Activated T-cell treated with anti-CD3 and anti-CD28 coated beads for 4 hours (primary cell): Measurements from ENCODE around the gene ANO2.

Experiments used
- DNase-seq: peaks from one replicate; pipeline ENCODE4 v3.0.0-alpha.2; 2020

The ANO2 gene

DNA sequence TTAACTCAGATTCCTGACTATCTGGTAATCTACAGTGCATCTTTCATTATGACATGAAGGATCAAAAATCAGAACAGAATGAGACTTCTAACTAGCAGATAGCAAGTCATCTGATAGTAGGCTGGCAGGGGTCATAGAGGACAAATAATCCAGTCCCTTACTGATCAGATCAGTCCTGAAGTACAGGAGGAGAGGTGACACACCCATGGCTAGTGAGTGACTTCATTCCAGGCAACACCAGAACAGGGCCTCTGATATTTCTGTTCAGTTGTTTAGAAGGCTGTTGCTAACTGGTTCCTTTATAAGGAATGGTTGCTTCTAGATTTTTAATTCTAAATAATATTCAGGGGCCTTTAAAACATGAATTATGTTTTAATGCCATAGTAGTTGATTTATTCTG is 291.0 kb downstream of the ANO2 start:
- DNase-seq, result no peak

DNA sequence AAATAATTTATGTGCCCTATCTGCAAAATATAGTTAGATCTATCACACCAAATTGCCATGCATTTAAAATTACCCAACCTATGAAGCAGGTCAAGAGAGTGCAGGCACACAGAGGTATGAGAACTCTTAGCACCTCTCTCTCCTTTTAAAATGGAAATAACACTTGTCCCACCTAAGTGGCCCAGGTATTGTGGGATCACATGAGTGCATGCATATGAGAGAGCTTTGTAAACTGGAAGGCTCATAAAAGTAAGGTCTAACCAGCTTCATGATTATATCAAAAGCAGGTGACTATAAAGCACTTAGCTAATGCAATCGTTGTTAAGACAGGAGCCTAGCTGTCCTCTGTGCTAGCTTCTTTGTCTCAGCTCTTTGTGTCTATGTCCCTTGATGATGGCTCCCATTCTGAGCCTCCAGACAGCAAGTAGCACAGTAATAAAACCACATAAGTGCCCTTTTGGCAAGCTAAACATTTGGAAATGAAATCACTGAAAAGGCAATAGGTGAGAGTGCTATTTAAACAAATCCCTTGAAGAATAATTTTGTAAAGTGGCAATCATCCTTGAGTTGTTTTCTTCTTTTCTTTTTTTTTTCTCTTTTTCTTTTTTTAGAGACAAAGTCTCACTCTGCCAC is 294.1 kb downstream of the ANO2 start:
- no peak for DNase-seq

DNA sequence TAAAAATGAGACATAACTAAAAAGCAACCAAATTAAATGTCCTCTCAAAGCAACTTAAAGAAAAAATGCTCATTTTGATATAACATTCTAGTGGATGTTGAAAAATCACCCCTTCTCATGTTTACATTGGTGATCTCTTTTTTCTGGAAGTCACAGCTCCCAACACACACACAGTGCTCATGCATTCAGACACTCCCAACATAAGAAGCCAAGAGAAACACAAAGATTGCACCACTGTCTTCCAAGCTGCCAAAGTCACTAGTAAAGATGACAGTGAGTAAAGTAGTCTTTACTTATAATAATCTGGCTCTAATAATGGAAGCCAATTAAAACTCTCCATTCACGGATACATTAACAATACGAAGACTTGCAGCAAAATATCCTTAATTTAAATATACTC is 294.8 kb downstream of the ANO2 start:
- DNase-seq, result no peak

DNA sequence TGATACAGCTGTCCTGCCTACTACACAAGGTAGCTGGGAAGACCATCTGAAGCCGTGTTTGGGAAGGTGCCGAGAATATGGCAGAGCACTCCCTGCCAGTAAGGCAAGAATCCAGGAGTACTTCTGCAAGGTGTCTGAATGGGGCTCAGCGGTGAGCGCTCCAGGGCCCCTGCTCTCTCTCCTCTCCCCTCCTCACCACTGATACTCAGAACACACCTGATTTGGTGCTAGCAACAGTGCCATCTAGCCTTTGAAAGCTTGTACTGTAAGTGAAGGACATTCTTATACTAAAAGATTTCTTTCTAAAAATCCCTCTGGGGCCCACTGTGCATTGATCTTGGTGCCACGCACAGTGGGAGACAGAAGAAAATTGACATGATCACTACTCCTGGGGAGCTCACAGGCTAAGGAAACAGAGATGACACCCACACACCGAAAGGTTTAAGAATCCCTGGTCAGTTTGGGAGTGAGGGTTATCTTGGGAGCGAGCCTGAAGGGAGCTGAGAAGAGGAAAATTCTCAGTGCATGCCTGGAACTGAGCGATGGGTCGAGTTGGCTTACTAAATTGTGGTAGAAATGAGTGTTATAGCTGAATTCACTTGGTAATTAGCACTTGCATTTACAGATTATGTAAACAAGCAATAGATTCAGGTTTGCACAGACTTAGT is 296.2 kb downstream of the ANO2 start:
- DNase-seq, result no peak

DNA sequence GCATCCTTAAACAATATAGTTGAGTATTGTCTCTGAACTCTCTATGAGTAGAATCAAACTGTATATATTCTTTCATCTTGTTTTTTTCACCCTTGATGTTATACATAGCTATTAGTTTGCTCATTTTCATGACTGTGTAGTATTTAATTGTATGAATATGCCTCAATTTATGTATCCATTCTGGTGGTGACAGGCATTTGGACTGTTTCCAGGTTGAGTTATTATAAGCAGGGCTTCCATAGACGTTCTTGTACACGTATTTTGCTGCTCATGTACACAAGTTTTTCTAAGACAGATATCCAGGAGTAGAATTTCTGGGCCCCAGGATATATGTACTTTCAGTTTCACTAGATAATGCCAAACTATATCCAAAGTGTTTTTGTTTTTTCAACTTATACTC is 301.8 kb downstream of the ANO2 start:
- DNase-seq, result no peak

DNA sequence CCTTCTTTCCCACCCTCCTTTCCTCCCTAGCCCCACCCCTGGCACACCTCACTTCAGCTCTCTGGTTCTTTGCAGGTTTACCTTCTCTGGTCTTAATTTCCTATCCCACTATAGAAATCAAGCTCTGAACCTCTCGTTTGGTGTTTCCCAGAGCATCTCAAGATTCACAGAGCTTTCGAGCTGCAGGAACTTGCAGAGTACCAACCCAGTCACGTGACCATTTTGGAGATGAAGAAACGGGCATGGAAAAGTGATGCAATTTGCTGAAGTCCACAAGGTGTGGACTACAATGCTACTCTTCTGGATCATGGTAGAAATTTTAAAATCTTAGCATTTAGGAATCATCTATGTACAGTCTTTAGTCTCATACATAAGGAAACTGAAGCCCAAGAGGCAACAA is 307.4 kb downstream of the ANO2 start:
- no peak for DNase-seq

DNA sequence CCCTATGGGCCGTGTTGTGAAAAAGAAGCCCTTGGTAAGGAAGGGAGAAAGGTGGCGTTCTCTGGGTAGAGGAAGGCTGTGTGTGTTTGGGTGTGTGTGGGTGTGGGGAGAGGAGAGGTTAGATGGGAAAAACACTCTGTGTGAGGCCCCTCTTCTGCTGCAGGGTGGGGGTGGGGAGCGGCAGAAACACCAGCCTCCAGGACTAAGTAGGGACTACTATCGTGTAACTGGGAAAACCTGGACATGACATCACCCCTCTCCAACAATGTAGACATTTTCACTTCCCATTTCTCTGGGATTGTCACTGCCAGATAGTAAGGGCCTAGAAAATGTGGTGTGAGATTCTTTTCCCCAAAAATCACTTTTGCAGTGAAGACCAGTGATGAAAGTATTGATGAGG is 308.2 kb downstream of the ANO2 start:
- no peak for DNase-seq

DNA sequence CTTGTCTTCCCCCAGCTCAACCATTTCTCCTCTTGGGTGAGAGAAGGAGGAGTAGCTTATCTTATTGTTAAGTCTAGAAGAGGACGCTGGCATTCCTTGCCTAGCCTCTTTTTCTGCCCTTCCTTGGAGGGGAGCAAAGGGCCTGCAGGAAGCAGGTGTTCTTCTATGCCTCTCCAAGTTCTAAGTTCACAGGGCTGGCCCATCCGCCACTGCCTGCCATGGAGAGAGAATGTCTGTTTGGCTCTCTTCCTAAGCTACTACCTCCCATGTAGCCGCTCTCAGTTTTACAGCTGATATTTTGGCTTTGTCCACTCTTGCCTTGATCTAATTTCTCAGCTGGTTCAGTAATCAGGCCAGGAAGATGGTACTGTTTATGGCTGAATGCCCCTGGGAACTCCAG is 312.0 kb downstream of the ANO2 start:
- no peak for DNase-seq

DNA sequence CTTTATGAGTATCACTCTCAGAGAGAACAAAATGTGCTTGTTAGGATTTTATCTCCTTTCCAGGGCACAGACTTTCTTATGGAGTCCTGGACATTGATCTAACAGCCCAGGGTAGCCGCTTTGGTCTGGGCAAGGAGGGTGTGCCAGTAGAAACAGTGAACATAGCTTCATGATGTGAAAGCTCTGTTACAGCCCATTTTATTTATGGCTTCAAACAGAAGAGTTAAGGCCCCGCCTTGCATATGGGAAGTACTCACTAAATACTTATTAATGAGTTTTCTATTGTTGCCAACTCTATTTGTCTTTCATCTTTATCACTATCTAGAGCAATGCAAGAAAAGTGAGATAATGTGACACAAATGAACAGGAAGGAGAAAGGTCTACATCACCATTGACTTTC is 312.6 kb downstream of the ANO2 start:
- no peak for DNase-seq

DNA sequence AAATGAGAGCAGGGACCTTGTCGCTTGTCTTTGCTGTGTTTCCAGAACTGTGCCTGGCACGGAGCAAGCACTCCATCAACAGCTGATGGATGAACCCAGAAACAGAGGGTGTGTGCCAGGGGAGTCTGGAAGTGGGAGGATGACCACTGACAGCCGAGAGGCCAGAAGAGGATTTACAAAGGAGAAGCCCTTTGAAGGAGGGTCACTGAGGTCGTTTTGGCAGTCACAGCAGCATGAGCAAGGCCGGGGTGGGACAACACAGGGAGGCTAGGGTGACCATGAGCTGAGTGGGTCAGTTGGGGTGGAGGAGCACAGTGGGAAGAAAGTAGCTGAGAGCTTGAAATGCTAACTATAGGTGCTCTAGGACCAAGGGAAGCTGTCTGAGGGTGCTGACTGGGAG is 313.6 kb downstream of the ANO2 start:
- DNase-seq, result no peak

DNA sequence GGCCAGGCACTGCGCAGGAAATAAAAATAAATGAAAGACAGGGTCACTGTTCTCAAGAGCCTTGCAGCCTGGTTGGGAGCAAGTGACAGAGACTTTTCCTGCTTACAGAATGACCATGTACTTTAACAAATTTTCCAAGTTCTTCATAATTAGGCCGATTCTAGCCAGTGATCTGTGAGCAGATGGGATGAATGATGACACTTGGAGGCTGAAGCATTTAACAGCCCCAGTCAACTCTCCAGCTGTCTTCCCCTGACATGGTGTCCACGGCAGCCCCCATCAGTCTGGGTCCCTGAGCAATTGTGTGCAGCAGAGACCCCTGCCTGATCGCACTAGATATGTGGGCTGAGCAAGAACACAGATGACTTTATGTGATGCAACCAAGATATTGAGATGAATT is 314.3 kb downstream of the ANO2 start:
- DNase-seq, result no peak

DNA sequence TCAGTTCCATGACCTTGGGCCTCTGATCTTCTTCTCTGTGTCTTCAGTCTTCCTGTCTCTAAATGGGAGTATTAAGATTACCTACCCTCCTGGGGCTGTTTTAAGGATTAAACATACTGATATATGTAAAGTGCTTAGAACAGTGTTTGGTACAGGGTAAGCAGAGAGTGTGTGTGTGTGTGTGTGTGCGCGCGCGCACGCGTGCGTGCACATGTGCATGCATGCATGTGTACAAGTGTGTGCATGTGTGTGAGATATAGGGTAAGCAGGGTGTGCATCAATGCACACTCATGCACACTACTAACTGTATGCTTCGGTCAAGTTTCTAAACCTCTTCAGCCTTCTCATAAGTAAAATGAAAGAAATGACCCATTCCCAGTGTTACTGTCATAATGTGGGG is 316.6 kb downstream of the ANO2 start:
- no peak for DNase-seq

DNA sequence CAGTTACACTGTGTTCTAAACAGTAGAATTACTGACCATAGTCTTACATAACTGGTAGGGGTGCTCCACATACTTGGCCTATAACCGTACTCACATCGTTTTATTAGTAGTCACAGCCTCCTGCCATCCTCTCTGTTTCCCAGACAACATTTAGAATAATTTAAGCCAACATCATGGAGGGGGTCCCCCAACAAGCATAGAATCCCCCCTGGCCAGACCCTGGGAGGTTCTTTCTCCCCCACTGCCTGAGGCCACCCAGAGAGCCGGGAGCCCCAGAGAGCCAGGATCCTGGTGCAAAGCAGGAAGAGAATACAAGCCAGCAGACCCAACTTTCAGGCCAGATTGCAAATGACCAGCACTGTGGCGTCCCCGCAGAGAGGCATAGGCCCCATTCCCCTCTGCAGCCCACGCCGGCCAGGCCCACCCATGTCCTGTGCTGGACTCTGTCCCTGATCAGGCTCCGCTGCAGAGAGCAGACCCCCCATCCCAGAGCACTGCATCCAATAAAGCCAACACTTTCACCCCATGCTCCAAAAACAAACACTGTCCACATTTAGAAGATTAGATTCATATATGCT is 317.9 kb downstream of the ANO2 start:
- no peak for DNase-seq

DNA sequence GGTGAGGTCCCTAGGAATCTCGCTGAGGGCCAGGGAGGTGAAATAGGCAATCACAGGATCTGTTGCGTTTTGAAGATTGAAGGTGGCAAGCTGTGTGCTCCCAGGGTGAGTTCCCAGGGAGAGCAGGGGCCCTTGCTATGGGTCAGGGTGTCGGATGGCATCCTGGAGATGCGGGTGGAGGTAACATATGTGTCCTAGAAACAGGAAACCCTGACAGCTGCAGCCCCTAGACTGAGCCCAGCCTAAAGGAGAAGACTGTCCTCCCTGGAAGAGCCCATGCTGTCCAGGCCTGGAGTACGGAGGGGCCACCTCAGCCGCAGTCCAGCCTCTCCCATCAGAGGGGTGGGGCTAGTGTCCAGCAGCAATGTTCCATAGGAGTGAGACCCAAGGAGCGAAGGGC is 318.9 kb downstream of the ANO2 start:
- DNase-seq, result no peak

DNA sequence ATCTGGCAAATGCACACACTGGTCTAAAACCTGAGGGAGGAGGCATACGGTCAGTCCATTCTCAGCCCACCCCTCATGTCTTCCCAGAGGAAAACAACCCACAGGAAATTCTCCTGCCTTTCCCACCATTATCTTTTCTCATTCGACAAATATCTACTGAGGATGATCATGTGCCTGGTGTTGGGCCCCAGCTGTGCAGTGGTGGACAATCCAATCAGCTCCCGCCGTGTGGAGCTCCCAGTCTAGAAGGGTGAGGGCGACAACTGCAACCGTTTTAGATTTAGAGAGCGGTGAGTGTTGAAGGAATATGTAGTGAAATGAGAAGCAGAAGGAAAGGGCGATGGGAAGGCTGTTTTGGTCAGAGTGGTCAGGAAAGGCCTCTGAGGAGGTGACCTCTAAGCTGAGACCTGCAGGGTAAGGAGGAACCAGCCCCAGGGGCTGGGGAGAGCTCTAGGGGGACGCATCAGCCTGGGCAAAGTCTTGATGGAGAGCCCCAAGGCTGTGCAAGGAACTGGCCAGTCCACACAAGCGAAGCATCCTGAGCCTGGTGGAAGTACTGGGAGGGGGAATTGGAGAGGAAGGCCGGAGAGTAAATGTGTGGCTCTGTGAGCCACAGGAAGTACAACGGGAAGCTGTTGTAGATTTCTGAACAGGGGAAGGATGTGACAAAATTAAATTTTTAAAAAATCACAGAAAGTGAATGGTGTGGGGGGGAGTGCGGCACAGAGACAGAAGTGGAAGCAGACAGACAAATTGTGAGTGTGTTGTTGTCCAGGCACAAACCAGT is 320.4 kb downstream of the ANO2 start:
- no peak for DNase-seq

DNA sequence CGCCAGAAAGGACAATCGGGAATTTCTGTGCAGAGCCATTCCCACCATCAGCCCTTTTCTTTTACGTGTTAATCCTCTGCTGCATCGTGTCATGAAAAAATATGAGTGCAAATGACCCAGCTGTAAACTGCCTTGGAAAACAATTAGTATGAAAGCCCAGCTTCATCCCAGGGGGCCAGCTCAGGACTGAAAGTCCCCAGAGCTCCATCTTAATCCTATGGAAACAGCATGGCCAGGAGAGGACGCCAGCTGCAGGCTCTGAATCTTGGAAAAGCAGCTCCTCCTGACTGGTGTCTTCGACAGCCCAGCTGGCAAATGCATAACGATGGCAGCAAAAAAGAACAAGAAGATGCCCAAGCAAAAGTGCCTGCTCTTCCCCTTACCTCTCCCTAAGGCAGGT is 321.6 kb downstream of the ANO2 start:
- DNase-seq, result no peak

DNA sequence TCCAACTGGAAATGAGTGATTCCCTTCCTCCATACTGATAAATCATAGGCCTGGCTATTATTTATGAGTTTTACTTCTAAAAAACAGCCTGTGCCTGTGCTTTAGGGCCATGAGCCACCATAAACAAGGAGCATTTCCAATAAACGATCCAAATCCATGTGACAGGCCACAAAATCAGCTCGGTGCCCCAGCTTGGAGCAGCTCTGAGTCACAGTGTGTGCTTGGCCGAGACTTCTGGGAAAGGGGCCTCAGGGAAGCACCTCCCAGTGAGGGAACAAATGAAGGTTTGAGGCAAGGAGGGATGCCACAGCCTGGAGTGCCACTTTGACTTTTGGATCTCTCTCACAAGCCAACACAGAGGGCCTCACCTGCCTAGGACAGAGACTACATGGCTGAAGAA is 322.8 kb downstream of the ANO2 start:
- DNase-seq, result no peak

DNA sequence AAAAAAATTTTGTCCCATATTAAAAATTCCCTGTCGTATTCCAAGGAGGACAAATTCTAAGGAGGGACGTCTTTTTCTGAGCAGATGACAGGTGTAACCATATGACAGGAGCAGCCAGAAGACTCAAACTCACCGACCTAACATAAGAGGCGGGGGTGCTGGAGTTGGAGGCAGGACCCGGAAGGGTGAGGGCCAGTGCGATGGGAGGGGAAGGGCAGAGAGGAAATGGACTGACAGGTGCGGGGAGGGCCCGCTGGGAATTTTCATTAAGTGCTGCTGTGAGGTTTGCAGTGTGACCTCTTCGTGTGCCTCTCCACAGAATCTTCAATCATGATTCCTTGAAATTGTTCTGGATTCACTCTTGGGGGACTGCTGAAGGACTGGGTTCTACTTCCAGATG is 323.7 kb downstream of the ANO2 start:
- no peak for DNase-seq

DNA sequence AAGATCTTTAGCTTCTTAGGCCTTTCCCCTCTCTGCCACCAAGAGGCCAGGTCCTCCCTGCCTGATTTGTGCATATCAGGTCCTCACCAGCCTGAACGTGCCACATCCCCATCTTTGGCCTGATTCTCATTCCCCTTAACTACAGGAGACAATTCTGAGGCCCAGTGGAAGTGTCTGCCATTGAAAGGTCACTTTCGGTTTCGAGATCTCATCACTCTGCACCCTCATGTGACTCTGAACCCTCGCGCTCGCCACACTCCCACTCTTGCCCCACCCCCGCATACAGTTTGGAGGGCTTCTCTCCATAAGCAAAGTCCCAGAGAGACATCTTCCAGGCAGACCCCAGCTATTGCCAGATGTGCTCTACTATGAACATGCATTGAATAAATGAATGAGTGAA is 324.2 kb downstream of the ANO2 start:
- DNase-seq, result no peak

DNA sequence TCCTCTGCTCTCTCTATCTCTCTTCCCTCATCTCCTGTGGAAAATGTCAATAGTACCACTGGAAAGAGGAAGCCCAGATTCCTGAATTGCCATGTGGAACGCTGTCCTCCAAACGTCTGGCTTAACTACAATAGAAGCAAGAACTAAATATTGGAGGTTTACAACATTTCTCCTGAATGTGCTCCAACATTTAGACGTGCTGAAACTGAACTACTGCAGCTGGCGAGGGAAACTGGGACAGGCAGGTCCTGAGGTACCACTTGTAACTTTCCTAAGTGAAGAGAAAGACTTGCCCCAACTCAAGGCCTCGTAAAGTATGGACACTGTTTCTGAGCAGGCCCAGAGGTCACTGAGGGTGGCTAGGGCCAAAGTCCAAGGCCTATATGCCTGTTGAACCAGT is 325.4 kb downstream of the ANO2 start:
- DNase-seq, result no peak

DNA sequence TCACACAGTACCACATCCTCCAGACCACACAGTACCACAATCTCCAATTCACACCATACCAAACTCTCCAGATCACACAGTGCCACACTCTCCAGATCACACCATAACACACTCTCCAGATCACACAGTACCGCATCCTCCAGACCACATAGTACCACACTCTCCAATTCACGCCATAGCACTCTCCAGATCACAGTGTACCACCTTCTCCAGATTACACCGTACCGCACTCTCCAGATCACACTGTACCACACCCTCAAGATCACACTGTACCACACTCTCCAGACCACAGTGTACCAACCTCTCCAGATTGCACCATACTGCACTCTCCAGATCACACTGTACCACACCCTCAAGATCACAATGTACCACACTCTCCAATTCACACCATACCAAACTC is 328.2 kb downstream of the ANO2 start:
- DNase-seq, result no peak

DNA sequence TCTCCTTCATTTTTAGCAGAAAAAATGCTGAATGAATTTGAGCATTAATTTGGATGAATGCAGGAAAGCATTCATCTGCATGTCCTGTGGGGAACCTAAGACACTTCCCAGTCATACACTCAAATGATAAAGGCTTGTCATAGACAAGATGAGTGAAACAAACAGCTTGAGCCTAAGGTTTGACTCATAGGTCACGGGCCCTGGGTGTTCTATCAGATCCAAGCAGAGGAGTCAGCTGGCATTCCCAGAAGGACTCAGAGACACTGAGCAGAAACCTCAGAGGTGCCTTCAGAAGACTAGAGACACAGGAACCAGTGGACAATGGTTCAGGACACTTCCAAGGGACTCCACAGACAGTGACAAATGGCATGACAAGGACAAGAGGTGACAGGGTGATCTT is 329.3 kb downstream of the ANO2 start:
- DNase-seq, result no peak

DNA sequence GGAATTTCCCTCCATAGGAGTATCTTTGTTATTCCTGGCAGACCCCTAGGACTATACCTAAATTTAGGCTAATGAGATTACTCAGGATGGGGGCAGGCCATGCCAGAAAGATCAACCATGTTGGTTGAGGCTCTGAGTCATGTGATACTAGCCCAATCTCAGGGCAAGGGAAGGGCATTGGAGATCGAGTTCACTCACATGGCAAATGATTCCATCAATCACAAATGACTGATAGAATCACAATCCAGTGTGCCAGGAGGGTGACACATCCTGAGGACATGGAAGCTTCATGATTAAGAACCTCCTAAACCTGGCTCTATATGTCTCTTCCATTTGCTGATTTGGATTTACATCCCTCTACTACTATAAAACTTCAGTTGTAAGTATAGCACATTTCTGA is 330.8 kb downstream of the ANO2 start:
- no peak for DNase-seq
